Neutrophil (primary cell): Measurements from ENCODE around the gene PPFIBP2.

Source experiments
- H3K27ac ChIP-seq: fragments of 200-600 bp; sonication (generic); 2 replicates; pipeline ENCODE4 v1.5.1; 2016; ENCODE audit warnings: mild to moderate bottlenecking, moderate library complexity
- H3K27me3 ChIP-seq: fragments of 200-600 bp; sonication (generic); 2 replicates; pipeline ENCODE4 v1.6.0; 2016; ENCODE audit warnings: mild to moderate bottlenecking
- H3K36me3 ChIP-seq: fragments of 200-600 bp; sonication (generic); 2 replicates; pipeline ENCODE4 v1.5.1; 2017
- H3K4me1 ChIP-seq, 2 experiments: fragments of 200-600 bp in 1 of 2; sonication (generic) in 1 of 2; 1 replicate in 1 of 2; 2 replicates in 1 of 2; pipeline versions ENCODE4 v1.5.1 to v1.6.1; 2013 to 2016; ENCODE audit warnings: low read depth in 1 of 2, low read length in 1 of 2, mild to moderate bottlenecking in 1 of 2, moderate library complexity in 1 of 2; ENCODE audit not compliant: control insufficient read depth in 1 of 2, insufficient read depth in 1 of 2
- H3K4me3 ChIP-seq, 2 experiments: fragments of 200-600 bp in 1 of 2; sonication (generic) in 1 of 2; 1 replicate in 1 of 2; 2 replicates in 1 of 2; pipeline ENCODE4 v1.5.1; 2013 to 2016; ENCODE audit warnings: low read depth in 1 of 2, low read length in 1 of 2, mild to moderate bottlenecking in 1 of 2, moderate library complexity in 1 of 2
- H3K9me3 ChIP-seq: fragments of 200-600 bp; sonication (generic); 2 replicates; pipeline ENCODE4 v1.5.1; 2016
- TF ChIP-seq, protein P1 (sequence below): fragments of 200-600 bp; sonication (generic); IDR thresholded peaks from 2 replicates; pipeline ENCODE4 v1.5.1; 2016; ENCODE audit warnings: antibody characterized with exemption

Gene PPFIBP2

GRCh38 chr11:7603031-7603781 is 89.4 kb downstream of the PPFIBP2 start:
- no peak overlapping the region for H3K27ac ChIP-seq
- no peaks in the 10 kb centered on the region for H3K27me3 ChIP-seq
- H3K36me3 ChIP-seq, result peaks cover 16% of the 10 kb centered on the region

GRCh38 chr11:7604331-7604955 is 90.6 kb downstream of the PPFIBP2 start:
- H3K36me3 ChIP-seq, result peaks cover 16% of the 10 kb centered on the region
- no peaks in the 10 kb centered on the region for H3K9me3 ChIP-seq
- H3K27me3 ChIP-seq, result no peaks in the 10 kb centered on the region
- no peak overlapping the region for H3K4me3 ChIP-seq
- TF ChIP-seq, protein P1, sequence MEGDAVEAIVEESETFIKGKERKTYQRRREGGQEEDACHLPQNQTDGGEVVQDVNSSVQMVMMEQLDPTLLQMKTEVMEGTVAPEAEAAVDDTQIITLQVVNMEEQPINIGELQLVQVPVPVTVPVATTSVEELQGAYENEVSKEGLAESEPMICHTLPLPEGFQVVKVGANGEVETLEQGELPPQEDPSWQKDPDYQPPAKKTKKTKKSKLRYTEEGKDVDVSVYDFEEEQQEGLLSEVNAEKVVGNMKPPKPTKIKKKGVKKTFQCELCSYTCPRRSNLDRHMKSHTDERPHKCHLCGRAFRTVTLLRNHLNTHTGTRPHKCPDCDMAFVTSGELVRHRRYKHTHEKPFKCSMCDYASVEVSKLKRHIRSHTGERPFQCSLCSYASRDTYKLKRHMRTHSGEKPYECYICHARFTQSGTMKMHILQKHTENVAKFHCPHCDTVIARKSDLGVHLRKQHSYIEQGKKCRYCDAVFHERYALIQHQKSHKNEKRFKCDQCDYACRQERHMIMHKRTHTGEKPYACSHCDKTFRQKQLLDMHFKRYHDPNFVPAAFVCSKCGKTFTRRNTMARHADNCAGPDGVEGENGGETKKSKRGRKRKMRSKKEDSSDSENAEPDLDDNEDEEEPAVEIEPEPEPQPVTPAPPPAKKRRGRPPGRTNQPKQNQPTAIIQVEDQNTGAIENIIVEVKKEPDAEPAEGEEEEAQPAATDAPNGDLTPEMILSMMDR, result no peak
- H3K4me1 ChIP-seq, result peaks cover 0 to 17% of the 10 kb centered on the region in 2 experiments
- H3K27ac ChIP-seq, result no peak overlapping the region

More at GRCh38 chr11:7603031-7603781, 89.4 kb downstream of the PPFIBP2 start:
- Histone ChIP-seq H3K4me3 (no peak overlapping the region), H3K4me1 (peaks cover 0 to 22% of the 10 kb centered on the region in 2 experiments), H3K9me3 (no peaks in the 10 kb centered on the region)
- TF ChIP-seq, protein P1, result no peak

- no peaks in the 10 kb centered on the region for H3K27me3 ChIP-seq
- TF ChIP-seq, protein P1, result no peak
- peaks cover 20% of the 10 kb centered on the region for H3K36me3 ChIP-seq
- H3K4me3 ChIP-seq, result no peak overlapping the region
- H3K4me1 ChIP-seq, result peaks cover 0 to 10% of the 10 kb centered on the region in 2 experiments
- no peak overlapping the region for H3K27ac ChIP-seq
- no peaks in the 10 kb centered on the region for H3K9me3 ChIP-seq
These were observed 91.6 kb downstream of the PPFIBP2 start for GRCh38 chr11:7605186-7605943.

DNA sequence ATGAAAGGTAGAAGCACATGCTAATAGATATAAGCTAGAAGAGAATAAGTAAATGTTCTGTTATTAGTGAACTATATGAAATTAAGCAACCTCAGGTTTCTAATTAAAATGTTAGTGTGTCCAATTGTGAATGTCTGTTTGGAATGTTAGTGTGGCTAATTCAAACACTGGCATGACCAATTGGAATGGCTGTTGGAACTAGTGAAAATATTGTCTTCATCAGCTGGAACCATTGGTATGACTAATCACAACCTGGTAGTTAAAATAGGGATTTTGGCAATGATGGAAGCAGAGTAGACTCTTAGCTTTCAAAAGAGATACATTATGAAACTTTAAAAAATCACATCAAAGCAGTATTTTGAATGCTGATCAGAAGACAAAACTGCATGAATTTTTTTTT is 92.7 kb downstream of the PPFIBP2 start:
- H3K36me3 ChIP-seq, result peaks cover 27% of the 10 kb centered on the region
- TF ChIP-seq, protein P1, result no peak
- H3K4me3 ChIP-seq, result no peak overlapping the region
- no peaks in the 10 kb centered on the region for H3K27me3 ChIP-seq
- no peak overlapping the region for H3K27ac ChIP-seq
- no peaks in the 10 kb centered on the region for H3K4me1 ChIP-seq
- H3K9me3 ChIP-seq, result no peaks in the 10 kb centered on the region

DNA sequence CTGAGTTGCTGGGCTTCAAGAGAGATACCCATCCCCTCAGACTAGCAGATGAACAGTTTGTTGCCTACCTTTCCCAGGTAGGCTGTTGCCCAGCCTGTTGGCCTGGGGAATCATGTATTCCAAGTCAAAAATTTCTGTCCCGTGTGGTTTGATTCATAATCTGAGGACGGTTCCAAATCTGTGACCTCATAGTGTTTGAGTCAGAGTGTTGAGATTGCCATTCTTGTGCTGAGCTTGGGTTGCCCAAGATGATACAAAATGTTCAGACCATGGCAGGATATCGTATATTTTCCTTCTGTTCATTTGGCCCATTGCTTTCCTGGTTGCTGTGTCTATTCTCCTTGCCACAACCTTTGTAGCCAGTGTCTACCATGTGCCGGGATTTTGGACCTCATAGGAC is 95.2 kb downstream of the PPFIBP2 start:
- TF ChIP-seq, protein P1, result no peak
- no peak overlapping the region for H3K4me3 ChIP-seq
- no peaks in the 10 kb centered on the region for H3K9me3 ChIP-seq
- peaks cover 30% of the 10 kb centered on the region for H3K36me3 ChIP-seq
- no peak overlapping the region for H3K27ac ChIP-seq
- no peaks in the 10 kb centered on the region for H3K4me1 ChIP-seq
- peaks cover 7% of the 10 kb centered on the region for H3K27me3 ChIP-seq
